CD4-positive, alpha-beta T cell treated with Interleukin-6 at 100 ng/mL for 8 hours (primary cell): ENCODE data around the gene RAD9A.

ENCODE experiments used
- DNase-seq: peaks from one replicate; pipeline ENCODE4 v3.0.0-alpha.2; 2020; ENCODE audit warnings: mixed read lengths, low spot score

Gene RAD9A

DNA sequence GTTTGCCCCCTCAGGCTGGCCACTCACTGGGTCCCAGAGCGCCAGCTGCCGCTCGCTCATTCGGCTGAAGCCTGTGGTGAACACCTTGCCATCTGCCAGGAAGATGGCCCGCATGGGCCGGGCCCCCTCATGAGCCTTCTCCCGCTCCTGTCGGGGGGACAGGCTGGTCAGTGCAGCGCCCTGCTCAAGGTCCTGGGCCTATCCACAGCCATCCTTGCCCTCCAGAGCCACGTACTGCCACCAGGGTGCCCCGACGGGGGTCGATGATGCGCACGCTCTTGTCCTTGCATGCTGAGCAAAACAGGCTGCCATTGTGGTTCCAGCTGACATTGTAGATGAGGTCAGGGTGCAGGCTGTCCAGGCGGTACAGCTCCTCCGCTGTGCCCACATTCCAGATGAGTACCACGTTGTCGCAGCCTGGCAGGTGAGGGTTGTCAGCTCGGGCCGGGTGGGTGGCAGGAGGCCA, 49.3 kb downstream of the RAD9A start:
- no peak for DNase-seq

DNA sequence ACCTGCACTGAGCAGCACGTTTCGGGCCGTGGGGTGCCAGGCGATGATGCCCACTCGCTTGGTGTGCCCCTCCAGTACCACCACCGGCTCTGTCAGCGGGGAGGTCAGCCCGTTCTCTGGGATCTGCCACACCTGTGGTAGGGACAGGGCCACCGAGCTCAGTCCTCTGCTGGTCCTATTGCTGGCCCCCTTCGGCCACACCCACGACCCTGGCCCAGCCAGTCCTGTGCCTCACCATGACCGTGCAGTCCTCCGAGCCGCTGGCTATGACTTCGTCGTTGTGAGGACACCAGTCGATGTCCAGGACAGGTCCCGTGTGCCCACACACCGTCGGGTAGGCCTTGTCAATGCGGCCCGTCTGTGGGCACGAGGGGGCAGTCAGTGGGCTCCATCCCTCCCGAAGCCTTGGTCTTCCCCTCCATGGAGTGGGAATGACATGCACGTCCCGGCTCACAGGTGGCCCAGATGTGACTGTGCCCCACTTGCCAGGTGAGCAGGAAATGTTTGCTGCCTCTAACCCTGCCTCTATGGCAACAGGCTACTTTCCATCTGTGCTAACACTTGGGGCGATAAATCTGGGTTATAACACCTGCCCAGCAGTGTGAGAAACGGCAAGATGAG, 50.1 kb downstream of the RAD9A start:
- DNase-seq, result no peak

DNA sequence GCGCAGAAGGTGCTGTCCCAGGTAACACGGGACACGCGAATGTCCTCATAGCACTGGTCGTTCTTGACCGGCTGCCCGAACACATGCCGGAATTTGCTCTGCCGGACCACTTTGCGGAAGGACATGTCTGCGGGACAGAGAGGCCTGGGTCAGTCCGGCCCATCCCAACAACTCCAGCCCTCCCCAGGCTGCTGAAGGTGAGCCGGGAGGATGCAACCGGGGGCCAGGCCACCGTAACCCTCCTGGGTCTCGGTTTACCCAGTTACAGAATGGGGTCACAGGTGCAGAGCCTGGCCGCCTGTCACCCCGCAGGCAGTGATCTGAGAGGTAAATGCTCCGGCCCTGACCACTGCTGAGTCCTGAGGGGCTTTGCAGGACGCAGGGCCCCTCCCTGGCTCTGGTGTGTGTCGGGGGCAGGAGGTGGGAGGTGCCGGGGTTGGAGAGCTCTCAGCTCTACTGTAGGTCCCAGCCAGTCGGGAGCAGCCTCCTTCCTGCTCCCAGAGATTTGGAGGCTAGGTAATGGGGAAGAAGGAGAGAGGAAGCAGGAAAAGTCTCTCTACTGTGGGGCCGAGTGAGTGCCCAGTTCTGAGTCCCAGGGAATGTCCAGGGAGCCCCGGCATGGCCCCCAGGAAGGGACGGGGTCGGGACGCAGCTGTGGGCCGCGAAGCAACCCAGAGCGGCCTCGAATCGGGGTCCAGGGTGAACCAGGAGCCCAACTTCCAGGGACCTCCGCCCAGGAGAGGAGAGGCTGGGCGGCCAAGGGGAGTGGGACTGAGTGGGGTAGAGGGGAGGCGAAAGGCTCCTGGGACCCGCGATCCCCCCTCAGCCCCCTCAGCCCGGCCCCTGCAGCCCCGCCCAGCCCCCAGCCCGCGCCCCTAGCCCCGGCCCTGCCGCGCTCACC, 51.0 kb downstream of the RAD9A start:
- no peak for DNase-seq

DNA sequence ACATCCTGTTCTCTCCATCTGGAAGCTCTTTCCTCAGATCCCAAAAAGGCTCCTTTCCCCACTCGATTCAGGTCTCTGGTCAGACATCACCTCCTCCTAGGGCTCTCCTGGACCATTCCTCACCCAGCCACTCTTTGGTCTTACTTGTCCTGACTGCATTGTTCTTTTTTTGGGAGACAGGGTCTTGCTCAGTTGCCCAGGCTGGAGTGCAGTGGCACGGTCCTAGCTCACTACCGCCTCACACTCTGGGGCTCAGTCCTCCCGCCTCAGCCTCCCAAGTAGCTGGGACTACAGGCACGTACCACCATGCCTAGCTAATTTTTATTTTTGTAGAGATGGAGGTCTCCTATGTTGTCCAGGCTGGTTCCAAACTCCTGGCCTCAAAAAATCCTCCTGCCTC, 53.7 kb downstream of the RAD9A start:
- no peak for DNase-seq
